NCI-H748 (cell line): Measurements from ENCODE around the gene DHX34.
A peak's percentile ranks its signal among the peaks of the same experiment; 100 is the strongest.
"Not testable (repeated sequence)": the region's sequence is repeated elsewhere in the genome, so short reads cannot be mapped to it uniquely, and the experiment has no call there.

Experiments used
- DNase-seq: peaks from one replicate; lab custom pipeline; 2025; ENCODE audit not compliant: unreplicated experiment; lab: John Stamatoyannopoulos, UW

Gene DHX34

GRCh38 chr19:47388721-47389120, 39.6 kb downstream of the DHX34 start:
- DNase-seq: not testable (repeated sequence)

GRCh38 chr19:47389150-47389556, 40.0 kb downstream of the DHX34 start:
- DNase-seq: peak; percentile 26

- DNase-seq: no peak
Observed at GRCh38 chr19:47390533-47391488, 41.7 kb downstream of the DHX34 start.

GRCh38 chr19:47391510-47392223, 42.6 kb downstream of the DHX34 start:
- peak; percentile 71 for DNase-seq

GRCh38 chr19:47398707-47399597, 49.8 kb downstream of the DHX34 start:
- no peak for DNase-seq

- DNase-seq: no peak
Observed at GRCh38 chr19:47402504-47402903, 53.4 kb downstream of the DHX34 start.

GRCh38 chr19:47404334-47405196, 55.5 kb downstream of the DHX34 start:
- no peak for DNase-seq

GRCh38 chr19:47405197-47405550, 56.1 kb downstream of the DHX34 start:
- no peak for DNase-seq

- DNase-seq: no peak
Observed at GRCh38 chr19:47405854-47406417, 56.8 kb downstream of the DHX34 start.

GRCh38 chr19:47406711-47407416, 57.7 kb downstream of the DHX34 start:
- DNase-seq: peak; percentile 73

- peak; percentile 44 for DNase-seq
Observed at GRCh38 chr19:47407417-47407774, 58.3 kb downstream of the DHX34 start.

GRCh38 chr19:47408156-47408938, 59.2 kb downstream of the DHX34 start:
- no peak for DNase-seq

GRCh38 chr19:47411101-47411500, 62.0 kb downstream of the DHX34 start:
- DNase-seq: peak; percentile 41

- DNase-seq: not testable (repeated sequence)
Observed at GRCh38 chr19:47411696-47412095, 62.6 kb downstream of the DHX34 start.

- DNase-seq: no peak
Observed at GRCh38 chr19:47413941-47414340, 64.8 kb downstream of the DHX34 start.

GRCh38 chr19:47414469-47414868, 65.4 kb downstream of the DHX34 start:
- no peak for DNase-seq

- no peak for DNase-seq
Observed at GRCh38 chr19:47415953-47416642, 67.0 kb downstream of the DHX34 start.

- no peak for DNase-seq
Observed at GRCh38 chr19:47416643-47416985, 67.5 kb downstream of the DHX34 start.
